ENCODE data around the gene HJURP. TPM values are rescaled to one million over a fixed set of nuclear protein-coding genes. Genes with fewer than 3 reads are reported as not detected.

HJURP gene
- polyA plus RNA-seq, 3 donors, result not detected

GRCh38 chr2:233844064-233844807 is 10.1 kb downstream of the HJURP start:
- no peak overlapping the region for H3K27ac ChIP-seq (ENCODE audit: low read depth in 1 of 2, low read length in 2 of 2)
- Mint-ChIP-seq H3K9me3 (no peaks in the 10 kb centered on the region), H3K27ac (peak overlapping the region in 1 of 7 donors; percentile 54), H3K4me3 (no peak overlapping the region), H3K27me3 (ENCODE audit: low read depth in 3 of 3) (peaks cover 0 to 3% (median 0%) of the 10 kb centered on the region in 3 donors), H3K4me1 (peaks cover 8% of the 10 kb centered on the region), H3K36me3 (peaks cover 74 to 99% of the 10 kb centered on the region in 2 donors)
- 97% methylated on average over 15 of the region's 19 CpGs for WGBS (ENCODE audit: insufficient coverage)
- no peak for TF ChIP-seq CTCF (IDR thresholded peaks at IDR 0.05)
- H2AFZ ChIP-seq (ENCODE audit: insufficient read depth, low read depth, low read length, poor library complexity, severe bottlenecking), result no peak overlapping the region
- H3K36me3 ChIP-seq (replicated peaks in 1 of 2; ENCODE audit: control insufficient read depth in 1 of 2, insufficient read depth in 2 of 2, low read length in 2 of 2), result peaks cover 73 to 100% of the 10 kb centered on the region in 2 donors
- no peak overlapping the region for H3K4me2 ChIP-seq (replicated peaks; ENCODE audit: extremely low read depth, low read length, poor library complexity, severe bottlenecking)
- no peaks in the 10 kb centered on the region for H3K4me1 ChIP-seq (ENCODE audit: control insufficient read depth in 1 of 2, insufficient read depth in 2 of 2, low read length in 2 of 2)
- intact Hi-C loops (cut with micrococcal nuclease), result loop anchor here in 1 of 2 donors (10.0 kb wide), 1 partner anchor 661 kb away; no protein-coding TSS in a partner anchor
- no peaks in the 10 kb centered on the region for H3K9me3 ChIP-seq (replicated peaks in 1 of 2; ENCODE audit: control insufficient read depth in 1 of 2, insufficient read depth in 1 of 2, low read length in 2 of 2)
- no peak overlapping the region for H3K4me3 ChIP-seq (replicated peaks in 1 of 3; ENCODE audit: low read depth in 2 of 3, low read length in 3 of 3)
- DNase-seq, result no peak
- H3K79me2 ChIP-seq (ENCODE audit: insufficient read depth, low read length), result peaks cover 95% of the 10 kb centered on the region
- no peaks in the 10 kb centered on the region for H3K27me3 ChIP-seq (ENCODE audit: control insufficient read depth in 2 of 2, insufficient read depth in 2 of 2, low read length in 2 of 2)
- no peaks in the 10 kb centered on the region for H4K20me1 ChIP-seq (ENCODE audit: insufficient read depth, low read length)
- no peak overlapping the region for H3K9ac ChIP-seq (ENCODE audit: insufficient read depth, low read length, poor library complexity, severe bottlenecking)

- Histone ChIP-seq H3K36me3 (replicated peaks in 1 of 2; ENCODE audit: control insufficient read depth in 1 of 2, insufficient read depth in 2 of 2, low read length in 2 of 2) (peaks cover 81 to 100% of the 10 kb centered on the region in 2 donors), H3K4me3 (replicated peaks in 1 of 3; ENCODE audit: low read depth in 2 of 3, low read length in 3 of 3) (no peak overlapping the region), H4K20me1 (ENCODE audit: insufficient read depth, low read length) (no peaks in the 10 kb centered on the region), H3K4me1 (ENCODE audit: control insufficient read depth in 1 of 2, insufficient read depth in 2 of 2, low read length in 2 of 2) (no peaks in the 10 kb centered on the region), H3K79me2 (ENCODE audit: insufficient read depth, low read length) (peaks cover 94% of the 10 kb centered on the region), H3K4me2 (replicated peaks; ENCODE audit: extremely low read depth, low read length, poor library complexity, severe bottlenecking) (no peak overlapping the region), H2AFZ (ENCODE audit: insufficient read depth, low read depth, low read length, poor library complexity, severe bottlenecking) (no peak overlapping the region), H3K9me3 (replicated peaks in 1 of 2; ENCODE audit: control insufficient read depth in 1 of 2, insufficient read depth in 1 of 2, low read length in 2 of 2) (no peaks in the 10 kb centered on the region), H3K9ac (ENCODE audit: insufficient read depth, low read length, poor library complexity, severe bottlenecking) (no peak overlapping the region), H3K27ac (ENCODE audit: low read depth in 1 of 2, low read length in 2 of 2) (peak overlapping the region in 1 of 2 donors; percentile 4), H3K27me3 (ENCODE audit: control insufficient read depth in 2 of 2, insufficient read depth in 2 of 2, low read length in 2 of 2) (no peaks in the 10 kb centered on the region)
- no peaks in the 10 kb centered on the region for H3K9me3 Mint-ChIP-seq
- intact Hi-C loops (cut with micrococcal nuclease), result loop anchor here in 1 of 2 donors (10.0 kb wide), 1 partner anchor 664 kb away; no protein-coding TSS in a partner anchor
- H3K36me3 Mint-ChIP-seq, result peaks cover 86 to 100% of the 10 kb centered on the region in 2 donors
- no peak for TF ChIP-seq CTCF (IDR thresholded peaks at IDR 0.05)
- peaks cover 4% of the 10 kb centered on the region for H3K4me1 Mint-ChIP-seq
- H3K27me3 Mint-ChIP-seq (ENCODE audit: low read depth in 3 of 3), result peaks cover 0 to 2% (median 0%) of the 10 kb centered on the region in 3 donors
- no peak for DNase-seq
- H3K27ac Mint-ChIP-seq, result no peak overlapping the region
- no peak overlapping the region for H3K4me3 Mint-ChIP-seq
- 99% methylated on average over 7 of the region's 11 CpGs for WGBS (ENCODE audit: insufficient coverage)
These were observed 13.2 kb downstream of the HJURP start for GRCh38 chr2:233841183-233841582.
